ENCODE measurements around the gene SIL1.

GRCh38 chr5:138981131-138981530 lies 217.0 kb downstream of the SIL1 start:
- TF ChIP-seq NFXL1 (CRISPR knock-in tag; IDR thresholded peaks at IDR 0.05) (no peak), CEBPB (tag; IDR thresholded peaks at IDR 0.05) (no peak), ETV6 (IDR thresholded peaks at IDR 0.05; ENCODE audit: borderline replicate concordance in 1 of 2, low read depth in 2 of 2, low read length in 1 of 2) (no peak), ETV6 (CRISPR knock-in tag; IDR thresholded peaks at IDR 0.05; ENCODE audit: borderline replicate concordance) (no peak), CBFB (CRISPR knock-in tag; IDR thresholded peaks at IDR 0.05) (no peak), ARID3B (CRISPR knock-in tag; IDR thresholded peaks at IDR 0.05; ENCODE audit: borderline replicate concordance) (no peak), HES1 (IDR thresholded peaks at IDR 0.05; ENCODE audit: low read depth) (no peak), EP300 (IDR thresholded peaks at IDR 0.05; ENCODE audit: low read length) (no peak), CTCF (IDR thresholded peaks at IDR 0.05 in 2 of 3, conservative IDR thresholded peaks at IDR 0.05 in 1 of 3; ENCODE audit: insufficient read depth in 2 of 3, low read depth in 1 of 3, low read length in 3 of 3) (no peak)
